Measurements from ENCODE around the gene DHX36. TPM values are rescaled to one million over a fixed set of nuclear protein-coding genes. Genes with fewer than 3 reads are reported as not detected.

DHX36 gene
- total RNA-seq, 4 donors from 2014 or later = 36.3 to 115 (median 54.8) TPM

DNA sequence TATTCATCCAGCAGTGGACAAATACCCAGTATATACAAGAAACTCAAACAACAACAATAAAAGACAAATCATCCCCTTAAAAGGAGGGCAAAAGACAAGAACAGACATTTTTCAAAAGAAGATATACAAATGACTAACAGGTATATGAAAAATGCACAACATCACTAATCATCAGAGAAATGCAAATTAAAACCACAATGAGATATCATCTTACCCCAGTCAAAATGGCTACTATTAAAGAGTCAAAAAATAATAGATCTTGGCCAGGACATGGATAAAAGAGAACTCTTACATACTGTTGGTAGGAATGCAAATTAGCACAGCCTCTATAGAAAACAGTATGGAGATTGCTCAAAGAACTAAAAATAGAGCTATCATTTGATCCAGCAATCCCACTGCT, 16.9 kb downstream of the DHX36 start:
- TF ChIP-seq POLR2AphosphoS5 (IDR thresholded peaks at IDR 0.05) = no peak
- TF ChIP-seq POLR2A (IDR thresholded peaks at IDR 0.05) = no peak
- TF ChIP-seq EP300 (IDR thresholded peaks at IDR 0.05) = no peak
- no peak for TF ChIP-seq CTCF (IDR thresholded peaks at IDR 0.05)
- H3K4me1 ChIP-seq = peaks cover 0 to 8% (median 0%) of the 10 kb centered on the region in 3 donors
- no peak overlapping the region for H3K4me3 ChIP-seq
- ATAC-seq = no peak
- no peak overlapping the region for H3K27ac ChIP-seq
- no peaks in the 10 kb centered on the region for H3K9me3 ChIP-seq
- peaks cover 9 to 58% of the 10 kb centered on the region in 2 donors for H3K36me3 ChIP-seq
- H3K27me3 ChIP-seq = no peaks in the 10 kb centered on the region

DNA sequence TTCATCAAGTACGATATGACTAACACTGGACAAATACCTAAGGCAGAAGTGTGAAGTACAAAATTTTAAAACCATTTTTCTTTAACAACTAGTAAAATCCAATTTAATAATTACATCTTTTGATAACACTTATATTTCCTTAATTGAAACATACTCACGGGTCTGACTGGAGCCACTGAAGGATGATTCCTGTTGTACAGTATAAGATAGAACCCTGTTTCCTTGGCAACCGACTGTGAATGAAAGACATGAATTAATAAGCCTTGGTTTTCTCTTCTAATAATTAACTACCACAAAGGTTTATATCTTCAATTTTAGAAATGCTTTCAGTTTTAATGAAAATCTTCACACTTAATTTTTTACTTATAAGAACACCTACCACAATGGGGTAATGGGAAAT, 19.4 kb downstream of the DHX36 start:
- Histone ChIP-seq H3K4me3 (no peak overlapping the region), H3K9me3 (no peaks in the 10 kb centered on the region), H3K27ac (no peak overlapping the region), H3K36me3 (peaks cover 9 to 83% of the 10 kb centered on the region in 2 donors), H3K4me1 (peaks cover 0 to 8% (median 0%) of the 10 kb centered on the region in 3 donors), H3K27me3 (no peaks in the 10 kb centered on the region)
- WGBS, 2 donors (ENCODE audit: low coverage in 1 of 2) = 82 to 92% methylated on average over 3 of the region's 3 CpGs
- TF ChIP-seq EP300 (IDR thresholded peaks at IDR 0.05) (no peak), POLR2A (IDR thresholded peaks at IDR 0.05) (no peak), POLR2AphosphoS5 (IDR thresholded peaks at IDR 0.05) (no peak), CTCF (IDR thresholded peaks at IDR 0.05) (no peak)
- no peak for ATAC-seq

GRCh38 chr3:154304116-154304786, 20.0 kb downstream of the DHX36 start:
- H3K27ac ChIP-seq = no peak overlapping the region
- H3K27me3 ChIP-seq = no peaks in the 10 kb centered on the region
- peaks cover 0 to 8% (median 0%) of the 10 kb centered on the region in 3 donors for H3K4me1 ChIP-seq
- peaks cover 9 to 89% of the 10 kb centered on the region in 2 donors for H3K36me3 ChIP-seq
- H3K9me3 ChIP-seq = no peaks in the 10 kb centered on the region
- ATAC-seq = no peak
- no peak overlapping the region for H3K4me3 ChIP-seq
- TF ChIP-seq EP300 (IDR thresholded peaks at IDR 0.05) = no peak
- TF ChIP-seq CTCF (IDR thresholded peaks at IDR 0.05) = no peak
- no peak for TF ChIP-seq POLR2A (IDR thresholded peaks at IDR 0.05)

DNA sequence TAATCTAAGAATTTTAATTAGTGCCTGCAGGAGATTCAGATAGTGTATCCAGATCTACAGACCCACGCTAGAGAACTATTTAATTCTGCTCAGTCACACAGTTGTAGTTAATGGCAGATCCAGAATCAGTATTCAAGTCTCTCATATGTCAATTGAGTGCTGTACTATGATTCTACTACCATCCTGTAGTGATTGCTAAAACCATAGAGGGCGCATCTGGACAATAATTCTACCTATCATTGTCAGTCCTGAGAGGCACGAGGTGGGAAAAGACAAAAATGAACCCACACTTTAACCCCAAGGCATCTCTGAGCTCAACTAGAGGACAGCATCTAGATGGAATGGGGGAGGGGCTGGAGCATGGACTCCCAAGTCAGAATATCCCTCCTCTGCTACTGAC, 22.7 kb downstream of the DHX36 start:
- WGBS, 2 donors (ENCODE audit: low coverage in 1 of 2) = 89 to 95% methylated on average over 1 to 3 of the region's 3 CpGs
- Histone ChIP-seq H3K27ac (no peak overlapping the region), H3K4me3 (no peak overlapping the region), H3K36me3 (peaks cover 9 to 96% of the 10 kb centered on the region in 2 donors), H3K4me1 (peaks cover 0 to 11% (median 0%) of the 10 kb centered on the region in 3 donors), H3K27me3 (no peaks in the 10 kb centered on the region), H3K9me3 (no peaks in the 10 kb centered on the region)
- no peak for ATAC-seq
- TF ChIP-seq CTCF (IDR thresholded peaks at IDR 0.05) (no peak), POLR2A (IDR thresholded peaks at IDR 0.05) (no peak), EP300 (IDR thresholded peaks at IDR 0.05) (no peak), POLR2AphosphoS5 (IDR thresholded peaks at IDR 0.05) (no peak)

- TF ChIP-seq EP300 (IDR thresholded peaks at IDR 0.05) (no peak), POLR2AphosphoS5 (IDR thresholded peaks at IDR 0.05) (no peak), POLR2A (IDR thresholded peaks at IDR 0.05) (no peak), CTCF (IDR thresholded peaks at IDR 0.05) (no peak)
- Histone ChIP-seq H3K27ac (no peak overlapping the region), H3K36me3 (peaks cover 4 to 97% of the 10 kb centered on the region in 2 donors), H3K9me3 (no peaks in the 10 kb centered on the region), H3K4me3 (no peak overlapping the region), H3K27me3 (no peaks in the 10 kb centered on the region), H3K4me1 (peaks cover 0 to 7% (median 0%) of the 10 kb centered on the region in 3 donors)
- 88 to 95% methylated on average over 2 of the region's 2 CpGs for WGBS, 2 donors (ENCODE audit: low coverage in 1 of 2)
- ATAC-seq = no peak
These were observed 30.3 kb downstream of the DHX36 start for GRCh38 chr3:154294016-154294415.
